GM23248 (cell line): ENCODE measurements around the gene RAB9A.

ENCODE experiments used
- EZH2 ChIP-seq: fragments of 200-600 bp; sonication (generic); IDR thresholded peaks from 2 replicates; pipeline ENCODE4 v1.6.1; 2018; ENCODE audit warnings: antibody characterized with exemption, mild to moderate bottlenecking; ENCODE audit not compliant: insufficient read depth, poor library complexity, severe bottlenecking
- EZH2phosphoT487 ChIP-seq: fragments of 200-600 bp; sonication (generic); IDR thresholded peaks from 2 replicates; pipeline ENCODE4 v1.6.1; 2018; ENCODE audit warnings: antibody characterized with exemption, moderate library complexity, mild to moderate bottlenecking, low read depth; ENCODE audit not compliant: insufficient read depth

- no peak for TF ChIP-seq EZH2
- TF ChIP-seq EZH2phosphoT487, result no peak
Observed at GRCh38 chrX:13697976-13698375, 9.0 kb downstream of the RAB9A start.
